ENCODE data around the gene ARHGEF7. TPM values are rescaled to one million over a fixed set of nuclear protein-coding genes. Genes with fewer than 3 reads are reported as not detected.

The ARHGEF7 gene
- total RNA-seq, 1 donor from 2014 or later, result 69.3 TPM

- intact Hi-C loops (cut with micrococcal nuclease), result loop anchor here (1.0 kb wide), 2 partner anchors 62 to 148 kb away; no protein-coding TSS in a partner anchor
Observed at GRCh38 chr13:111215081-111216047, 100.3 kb downstream of the ARHGEF7 start.

GRCh38 chr13:111216166-111216960 is 101.3 kb downstream of the ARHGEF7 start:
- intact Hi-C loops (cut with micrococcal nuclease), result loop anchor here (1.0 kb wide), 2 partner anchors 63 to 149 kb away; no protein-coding TSS in a partner anchor

GRCh38 chr13:111217641-111218040 is 102.5 kb downstream of the ARHGEF7 start:
- intact Hi-C loops (cut with micrococcal nuclease), result no loop called here

GRCh38 chr13:111219280-111219679 is 104.2 kb downstream of the ARHGEF7 start:
- intact Hi-C loops (cut with micrococcal nuclease), result no loop called here

GRCh38 chr13:111219950-111220349 is 104.8 kb downstream of the ARHGEF7 start:
- intact Hi-C loops (cut with micrococcal nuclease), result no loop called here

GRCh38 chr13:111225166-111225565 is 110.1 kb downstream of the ARHGEF7 start:
- intact Hi-C loops (cut with micrococcal nuclease), result no loop called here

GRCh38 chr13:111225810-111226546 is 110.9 kb downstream of the ARHGEF7 start:
- intact Hi-C loops (cut with micrococcal nuclease), result no loop called here

GRCh38 chr13:111227405-111227804 is 112.3 kb downstream of the ARHGEF7 start:
- intact Hi-C loops (cut with micrococcal nuclease), result no loop called here

GRCh38 chr13:111228262-111229144 is 113.4 kb downstream of the ARHGEF7 start:
- intact Hi-C loops (cut with micrococcal nuclease), result no loop called here

GRCh38 chr13:111230385-111230930 is 115.3 kb downstream of the ARHGEF7 start:
- intact Hi-C loops (cut with micrococcal nuclease), result no loop called here

GRCh38 chr13:111232191-111232590 is 117.1 kb downstream of the ARHGEF7 start:
- intact Hi-C loops (cut with micrococcal nuclease), result no loop called here

GRCh38 chr13:111233080-111233479 is 118.0 kb downstream of the ARHGEF7 start:
- intact Hi-C loops (cut with micrococcal nuclease), result no loop called here

- intact Hi-C loops (cut with micrococcal nuclease), result no loop called here
Observed at GRCh38 chr13:111239764-111240670, 124.9 kb downstream of the ARHGEF7 start.

- intact Hi-C loops (cut with micrococcal nuclease), result no loop called here
Observed at GRCh38 chr13:111241006-111241755, 126.1 kb downstream of the ARHGEF7 start.

- intact Hi-C loops (cut with micrococcal nuclease), result no loop called here
Observed at GRCh38 chr13:111241862-111242261, 126.8 kb downstream of the ARHGEF7 start.

- intact Hi-C loops (cut with micrococcal nuclease), result no loop called here
Observed at GRCh38 chr13:111242585-111242984, 127.5 kb downstream of the ARHGEF7 start.

- intact Hi-C loops (cut with micrococcal nuclease), result no loop called here
Observed at GRCh38 chr13:111243981-111244380, 128.9 kb downstream of the ARHGEF7 start.
